ENCODE measurements around the gene GK2. TPM values are rescaled to one million over a fixed set of nuclear protein-coding genes. Genes with fewer than 3 reads are reported as not detected.

GK2 gene
- total and polyA plus RNA-seq, 2 experiments from 2014 or later: not detected

GRCh38 chr4:79431839-79432238 is 23.8 kb upstream of the GK2 start:
- H3K9me3 ChIP-seq (ENCODE audit: low read depth): no peaks in the 10 kb centered on the region
- H3K4me1 ChIP-seq (ENCODE audit: insufficient read depth): no peaks in the 10 kb centered on the region
- TF ChIP-seq EZH2 (IDR thresholded peaks at IDR 0.05; ENCODE audit: borderline replicate concordance) (no peak), CTCF (IDR thresholded peaks at IDR 0.05; ENCODE audit: poor library complexity) (no peak), EZH2phosphoT487 (IDR thresholded peaks at IDR 0.05; ENCODE audit: low read depth, severe bottlenecking, unreplicated experiment) (no peak)
- H3K79me2 ChIP-seq: no peaks in the 10 kb centered on the region
- no peaks in the 10 kb centered on the region for H3K36me3 ChIP-seq (replicated peaks; ENCODE audit: insufficient read depth, low read depth)
- no peak overlapping the region for H3K27ac ChIP-seq
- no peaks in the 10 kb centered on the region for H3K27me3 ChIP-seq
- no peak overlapping the region for H3K4me2 ChIP-seq
- WGBS (ENCODE audit: low lambda C conversion rate, missing lambda C conversion rate): 100% methylated on average over 1 of the region's 1 CpG
- no peaks in the 10 kb centered on the region for H3K9me2 ChIP-seq (replicated peaks; ENCODE audit: insufficient read depth)
- H2AFZ ChIP-seq: no peak overlapping the region
- no peak overlapping the region for H3K4me3 ChIP-seq
- DNase-seq (ENCODE audit: low spot score): no peak
- no peaks in the 10 kb centered on the region for H4K20me1 ChIP-seq (ENCODE audit: insufficient read depth, poor library complexity, severe bottlenecking)

GRCh38 chr4:79429113-79429903 is 21.3 kb upstream of the GK2 start:
- Histone ChIP-seq H3K4me1 (ENCODE audit: insufficient read depth) (no peaks in the 10 kb centered on the region), H3K27me3 (no peaks in the 10 kb centered on the region)

GRCh38 chr4:79426989-79427388 is 19.0 kb upstream of the GK2 start:
- Histone ChIP-seq H3K27ac (no peak overlapping the region), H2AFZ (no peak overlapping the region), H3K4me1 (ENCODE audit: insufficient read depth) (no peaks in the 10 kb centered on the region), H3K36me3 (replicated peaks; ENCODE audit: insufficient read depth, low read depth) (no peaks in the 10 kb centered on the region), H3K4me2 (no peak overlapping the region), H3K27me3 (no peaks in the 10 kb centered on the region), H3K9me3 (ENCODE audit: low read depth) (no peaks in the 10 kb centered on the region), H4K20me1 (ENCODE audit: insufficient read depth, poor library complexity, severe bottlenecking) (no peaks in the 10 kb centered on the region), H3K79me2 (no peaks in the 10 kb centered on the region), H3K4me3 (no peak overlapping the region), H3K9me2 (replicated peaks; ENCODE audit: insufficient read depth) (no peaks in the 10 kb centered on the region)
- no peak for TF ChIP-seq EZH2 (IDR thresholded peaks at IDR 0.05; ENCODE audit: borderline replicate concordance)
- no peak for TF ChIP-seq EZH2phosphoT487 (IDR thresholded peaks at IDR 0.05; ENCODE audit: low read depth, severe bottlenecking, unreplicated experiment)
- TF ChIP-seq CTCF (IDR thresholded peaks at IDR 0.05; ENCODE audit: poor library complexity): no peak
- DNase-seq (ENCODE audit: low spot score): no peak

More at GRCh38 chr4:79429113-79429903, 21.3 kb upstream of the GK2 start:
- no peak for TF ChIP-seq CTCF (IDR thresholded peaks at IDR 0.05; ENCODE audit: poor library complexity)
- TF ChIP-seq EZH2 (IDR thresholded peaks at IDR 0.05; ENCODE audit: borderline replicate concordance): no peak
- no peak for TF ChIP-seq EZH2phosphoT487 (IDR thresholded peaks at IDR 0.05; ENCODE audit: low read depth, severe bottlenecking, unreplicated experiment)
- Histone ChIP-seq H3K9me2 (replicated peaks; ENCODE audit: insufficient read depth) (no peaks in the 10 kb centered on the region), H3K9me3 (ENCODE audit: low read depth) (no peaks in the 10 kb centered on the region), H4K20me1 (ENCODE audit: insufficient read depth, poor library complexity, severe bottlenecking) (no peaks in the 10 kb centered on the region), H3K36me3 (replicated peaks; ENCODE audit: insufficient read depth, low read depth) (no peaks in the 10 kb centered on the region), H3K4me2 (no peak overlapping the region), H2AFZ (no peak overlapping the region), H3K27ac (no peak overlapping the region), H3K4me3 (no peak overlapping the region), H3K79me2 (no peaks in the 10 kb centered on the region)
- no peak for DNase-seq (ENCODE audit: low spot score)
- 85% methylated on average over 2 of the region's 2 CpGs for WGBS (ENCODE audit: low lambda C conversion rate, missing lambda C conversion rate)

Measured in hepatocyte (in vitro differentiated cells).